ENCODE measurements around the gene CD244.

The CD244 gene

GRCh38 chr1:160781186-160781766 is 81.4 kb downstream of the CD244 start:
- H3K27me3 ChIP-seq (ENCODE audit: insufficient read depth, insufficient read length) = no peaks in the 10 kb centered on the region
- H3K9me3 ChIP-seq (ENCODE audit: insufficient read depth, low read length) = peaks cover 22% of the 10 kb centered on the region; the same call in 1 of the 2 replicates
- H3K4me3 ChIP-seq (ENCODE audit: insufficient read length, low read depth) = no peak overlapping the region
- no peaks in the 10 kb centered on the region for H3K4me1 ChIP-seq (ENCODE audit: insufficient read depth, insufficient read length)
- no peak for TF ChIP-seq SUZ12 (IDR thresholded peaks at IDR 0.05; ENCODE audit: extremely low read depth, insufficient read depth, insufficient read length)
- TF ChIP-seq ZNF274 (IDR thresholded peaks at IDR 0.05; ENCODE audit: low read depth, low read length) = no peak
- TF ChIP-seq YY1 (IDR thresholded peaks at IDR 0.05; ENCODE audit: insufficient read depth, insufficient read length) = no peak
- no peak for DNase-seq (ENCODE audit: low read depth, low spot score)
- H3K36me3 ChIP-seq (ENCODE audit: insufficient read depth, insufficient read length, low read length) = no peaks in the 10 kb centered on the region
- H3K9ac ChIP-seq (ENCODE audit: insufficient read length, low read depth) = no peak overlapping the region

GRCh38 chr1:160780398-160780755 is 82.3 kb downstream of the CD244 start:
- TF ChIP-seq SUZ12 (IDR thresholded peaks at IDR 0.05; ENCODE audit: extremely low read depth, insufficient read depth, insufficient read length) (no peak), ZNF274 (IDR thresholded peaks at IDR 0.05; ENCODE audit: low read depth, low read length) (no peak), YY1 (IDR thresholded peaks at IDR 0.05; ENCODE audit: insufficient read depth, insufficient read length) (no peak)
- H3K4me3 ChIP-seq (ENCODE audit: insufficient read length, low read depth) = no peak overlapping the region
- H3K27me3 ChIP-seq (ENCODE audit: insufficient read depth, insufficient read length) = no peaks in the 10 kb centered on the region
- no peaks in the 10 kb centered on the region for H3K4me1 ChIP-seq (ENCODE audit: insufficient read depth, insufficient read length)
- DNase-seq (ENCODE audit: low read depth, low spot score) = no peak
- no peaks in the 10 kb centered on the region for H3K36me3 ChIP-seq (ENCODE audit: insufficient read depth, insufficient read length, low read length)
- H3K9ac ChIP-seq (ENCODE audit: insufficient read length, low read depth) = no peak overlapping the region
- H3K9me3 ChIP-seq (ENCODE audit: insufficient read depth, low read length) = peaks cover 22% of the 10 kb centered on the region; the same call in 1 of the 2 replicates

All from NT2/D1 (cell line).